ENCODE data around the gene MSRB3.
"Not testable (repeated sequence)": the region's sequence is repeated elsewhere in the genome, so short reads cannot be mapped to it uniquely, and the experiment has no call there.

The MSRB3 gene

GRCh38 chr12:65432114-65432513 lies 153.6 kb downstream of the MSRB3 start:
- Histone ChIP-seq H3K27me3 (replicated peaks; ENCODE audit: control insufficient read depth, insufficient read depth, low read length) (no peaks in the 10 kb centered on the region), H3K36me3 (ENCODE audit: control insufficient read depth, insufficient read depth, low read length, severe bottlenecking) (no peaks in the 10 kb centered on the region), H3K9me3 (ENCODE audit: control insufficient read depth, low read length) (peaks cover under 1% of the 10 kb centered on the region), H3K9ac (ENCODE audit: low read length) (no peak overlapping the region), H3K4me1 (ENCODE audit: control insufficient read depth, insufficient read depth, low read length) (peaks cover 14% of the 10 kb centered on the region), H3K4me3 (ENCODE audit: low read length) (no peak overlapping the region)
- DNase-seq (ENCODE audit: low read depth): no peak

- DNase-seq (ENCODE audit: low read depth): no peak
- Histone ChIP-seq H3K36me3 (ENCODE audit: control insufficient read depth, insufficient read depth, low read length, severe bottlenecking) (no peaks in the 10 kb centered on the region), H3K4me3 (ENCODE audit: low read length) (no peak overlapping the region), H3K9ac (ENCODE audit: low read length) (no peak overlapping the region), H3K9me3 (ENCODE audit: control insufficient read depth, low read length) (no peaks in the 10 kb centered on the region), H3K27me3 (replicated peaks; ENCODE audit: control insufficient read depth, insufficient read depth, low read length) (no peaks in the 10 kb centered on the region), H3K4me1 (ENCODE audit: control insufficient read depth, insufficient read depth, low read length) (peaks cover 14% of the 10 kb centered on the region)
Measured at GRCh38 chr12:65432651-65433050, 154.2 kb downstream of the MSRB3 start.

- Histone ChIP-seq H3K27me3 (replicated peaks; ENCODE audit: control insufficient read depth, insufficient read depth, low read length) (no peaks in the 10 kb centered on the region), H3K9ac (ENCODE audit: low read length) (no peak overlapping the region), H3K4me1 (ENCODE audit: control insufficient read depth, insufficient read depth, low read length) (peaks cover 14% of the 10 kb centered on the region), H3K36me3 (ENCODE audit: control insufficient read depth, insufficient read depth, low read length, severe bottlenecking) (no peaks in the 10 kb centered on the region), H3K4me3 (ENCODE audit: low read length) (no peak overlapping the region), H3K9me3 (ENCODE audit: control insufficient read depth, low read length) (no peaks in the 10 kb centered on the region)
- DNase-seq (ENCODE audit: low read depth): no peak
Measured at GRCh38 chr12:65434737-65435136, 156.3 kb downstream of the MSRB3 start.

- H3K27me3 ChIP-seq (replicated peaks; ENCODE audit: control insufficient read depth, insufficient read depth, low read length): no peaks in the 10 kb centered on the region
- peak; percentile 40 for DNase-seq (ENCODE audit: low read depth)
- no peak overlapping the region for H3K9ac ChIP-seq (ENCODE audit: low read length)
- no peaks in the 10 kb centered on the region for H3K9me3 ChIP-seq (ENCODE audit: control insufficient read depth, low read length)
- H3K36me3 ChIP-seq (ENCODE audit: control insufficient read depth, insufficient read depth, low read length, severe bottlenecking): no peaks in the 10 kb centered on the region
- no peak overlapping the region for H3K4me3 ChIP-seq (ENCODE audit: low read length)
- H3K4me1 ChIP-seq (ENCODE audit: control insufficient read depth, insufficient read depth, low read length): peaks cover 9% of the 10 kb centered on the region
Measured at GRCh38 chr12:65443038-65443437, 164.6 kb downstream of the MSRB3 start.

GRCh38 chr12:65444996-65445395 lies 166.5 kb downstream of the MSRB3 start:
- no peak for DNase-seq (ENCODE audit: low read depth)
- H3K27me3 ChIP-seq (replicated peaks; ENCODE audit: control insufficient read depth, insufficient read depth, low read length): no peaks in the 10 kb centered on the region
- no peak overlapping the region for H3K9ac ChIP-seq (ENCODE audit: low read length)
- no peak overlapping the region for H3K4me3 ChIP-seq (ENCODE audit: low read length)
- no peaks in the 10 kb centered on the region for H3K9me3 ChIP-seq (ENCODE audit: control insufficient read depth, low read length)
- no peaks in the 10 kb centered on the region for H3K36me3 ChIP-seq (ENCODE audit: control insufficient read depth, insufficient read depth, low read length, severe bottlenecking)
- peaks cover 14% of the 10 kb centered on the region for H3K4me1 ChIP-seq (ENCODE audit: control insufficient read depth, insufficient read depth, low read length)

- Histone ChIP-seq H3K4me1 (ENCODE audit: control insufficient read depth, insufficient read depth, low read length) (peaks cover 14% of the 10 kb centered on the region), H3K4me3 (ENCODE audit: low read length) (no peak overlapping the region), H3K9me3 (ENCODE audit: control insufficient read depth, low read length) (no peaks in the 10 kb centered on the region), H3K9ac (ENCODE audit: low read length) (no peak overlapping the region), H3K36me3 (ENCODE audit: control insufficient read depth, insufficient read depth, low read length, severe bottlenecking) (no peaks in the 10 kb centered on the region), H3K27me3 (replicated peaks; ENCODE audit: control insufficient read depth, insufficient read depth, low read length) (no peaks in the 10 kb centered on the region)
- DNase-seq (ENCODE audit: low read depth): no peak
Measured at GRCh38 chr12:65446901-65447300, 168.4 kb downstream of the MSRB3 start.

GRCh38 chr12:65449400-65449799 lies 170.9 kb downstream of the MSRB3 start:
- H3K27me3 ChIP-seq (replicated peaks; ENCODE audit: control insufficient read depth, insufficient read depth, low read length): no peaks in the 10 kb centered on the region
- peak; percentile 51 for DNase-seq (ENCODE audit: low read depth)
- H3K4me1 ChIP-seq (ENCODE audit: control insufficient read depth, insufficient read depth, low read length): peaks cover 6% of the 10 kb centered on the region
- H3K9me3 ChIP-seq (ENCODE audit: control insufficient read depth, low read length): no peaks in the 10 kb centered on the region
- H3K4me3 ChIP-seq (ENCODE audit: low read length): no peak overlapping the region
- peaks cover 4% of the 10 kb centered on the region for H3K36me3 ChIP-seq (ENCODE audit: control insufficient read depth, insufficient read depth, low read length, severe bottlenecking)
- H3K9ac ChIP-seq (ENCODE audit: low read length): no peak overlapping the region

- Histone ChIP-seq H3K27me3 (replicated peaks; ENCODE audit: control insufficient read depth, insufficient read depth, low read length) (no peaks in the 10 kb centered on the region), H3K9me3 (ENCODE audit: control insufficient read depth, low read length) (no peaks in the 10 kb centered on the region), H3K9ac (ENCODE audit: low read length) (no peak overlapping the region), H3K4me3 (ENCODE audit: low read length) (no peak overlapping the region), H3K4me1 (ENCODE audit: control insufficient read depth, insufficient read depth, low read length) (peaks cover 6% of the 10 kb centered on the region), H3K36me3 (ENCODE audit: control insufficient read depth, insufficient read depth, low read length, severe bottlenecking) (peaks cover 8% of the 10 kb centered on the region)
- no peak for DNase-seq (ENCODE audit: low read depth)
Measured at GRCh38 chr12:65450625-65451024, 172.1 kb downstream of the MSRB3 start.

GRCh38 chr12:65454115-65454787 lies 175.8 kb downstream of the MSRB3 start:
- Histone ChIP-seq H3K4me1 (ENCODE audit: control insufficient read depth, insufficient read depth, low read length) (peaks cover 5% of the 10 kb centered on the region), H3K9me3 (ENCODE audit: control insufficient read depth, low read length) (no peaks in the 10 kb centered on the region), H3K4me3 (ENCODE audit: low read length) (no peak overlapping the region), H3K9ac (ENCODE audit: low read length) (no peak overlapping the region), H3K36me3 (ENCODE audit: control insufficient read depth, insufficient read depth, low read length, severe bottlenecking) (peaks cover 20% of the 10 kb centered on the region), H3K27me3 (replicated peaks; ENCODE audit: control insufficient read depth, insufficient read depth, low read length) (no peaks in the 10 kb centered on the region)
- DNase-seq (ENCODE audit: low read depth): no peak

GRCh38 chr12:65457341-65457740 lies 178.9 kb downstream of the MSRB3 start:
- not testable (repeated sequence) for H3K27me3 ChIP-seq (replicated peaks; ENCODE audit: control insufficient read depth, insufficient read depth, low read length); H3K9me3 ChIP-seq (ENCODE audit: control insufficient read depth, low read length); H3K4me1 ChIP-seq (ENCODE audit: control insufficient read depth, insufficient read depth, low read length); H3K4me3 ChIP-seq (ENCODE audit: low read length); DNase-seq (ENCODE audit: low read depth); H3K9ac ChIP-seq (ENCODE audit: low read length)
- H3K36me3 ChIP-seq (ENCODE audit: control insufficient read depth, insufficient read depth, low read length, severe bottlenecking): peaks cover 26% of the 10 kb centered on the region

- Histone ChIP-seq H3K27me3 (replicated peaks; ENCODE audit: control insufficient read depth, insufficient read depth, low read length) (no peaks in the 10 kb centered on the region), H3K36me3 (ENCODE audit: control insufficient read depth, insufficient read depth, low read length, severe bottlenecking) (peaks cover 28% of the 10 kb centered on the region), H3K9ac (ENCODE audit: low read length) (no peak overlapping the region), H3K9me3 (ENCODE audit: control insufficient read depth, low read length) (no peaks in the 10 kb centered on the region), H3K4me3 (ENCODE audit: low read length) (no peak overlapping the region), H3K4me1 (ENCODE audit: control insufficient read depth, insufficient read depth, low read length) (no peaks in the 10 kb centered on the region)
- DNase-seq (ENCODE audit: low read depth): no peak
Measured at GRCh38 chr12:65458718-65459117, 180.2 kb downstream of the MSRB3 start.

- Histone ChIP-seq H3K9ac (ENCODE audit: low read length) (no peak overlapping the region), H3K4me1 (ENCODE audit: control insufficient read depth, insufficient read depth, low read length) (peaks cover 5% of the 10 kb centered on the region), H3K36me3 (ENCODE audit: control insufficient read depth, insufficient read depth, low read length, severe bottlenecking) (peaks cover 25% of the 10 kb centered on the region), H3K27me3 (replicated peaks; ENCODE audit: control insufficient read depth, insufficient read depth, low read length) (no peaks in the 10 kb centered on the region), H3K4me3 (ENCODE audit: low read length) (no peak overlapping the region), H3K9me3 (ENCODE audit: control insufficient read depth, low read length) (no peaks in the 10 kb centered on the region)
- no peak for DNase-seq (ENCODE audit: low read depth)
Measured at GRCh38 chr12:65459545-65459944, 181.1 kb downstream of the MSRB3 start.
